Loucy (cell line): ENCODE results near the gene DNMT3B.

Experiments used
- CTCF ChIP-seq: fragments of 200-600 bp; sonication (generic); conservative IDR thresholded peaks from 2 replicates; pipeline ENCODE4 v1.5.1; 2014; ENCODE audit warnings: mild to moderate bottlenecking, antibody characterized with exemption, low read length
- EZH2phosphoT487 ChIP-seq: fragments of 200-600 bp; IDR thresholded peaks from 2 replicates; pipeline ENCODE4 v1.6.1; 2018; ENCODE audit warnings: antibody characterized with exemption, mild to moderate bottlenecking, moderate library complexity, borderline replicate concordance

GRCh38 chr20:32792316-32792715 is 30.1 kb downstream of the DNMT3B start:
- TF ChIP-seq CTCF (no peak), EZH2phosphoT487 (no peak)
